Stimulated activated CD4-positive, alpha-beta T cell treated with anti-CD3 and anti-CD28 coated beads, Interleukin-2, amount 100 ng/mL, for 24 hours (primary cell): ENCODE results near the gene KRTDAP.

Source experiments
- DNase-seq, 2 donors: peaks; one replicate each; pipeline ENCODE4 v3.0.0-alpha.2; 2020

KRTDAP gene

GRCh38 chr19:35449359-35450043, 40.8 kb downstream of the KRTDAP start:
- no peak for DNase-seq

- no peak for DNase-seq
Observed at GRCh38 chr19:35447606-35448469, 42.4 kb downstream of the KRTDAP start, which contains the start of gene FFAR2. TSS of gene FFAR2 (plus strand) at chr19:35448257. CDS start at chr19:35449715, 1,458 bp downstream.

GRCh38 chr19:35445826-35446593, 44.3 kb downstream of the KRTDAP start:
- no peak for DNase-seq

- no peak for DNase-seq
Observed at GRCh38 chr19:35444735-35445134, 45.5 kb downstream of the KRTDAP start.

- no peak for DNase-seq
Observed at GRCh38 chr19:35442091-35442490, 48.2 kb downstream of the KRTDAP start.

GRCh38 chr19:35439921-35440320, 50.3 kb downstream of the KRTDAP start:
- no peak for DNase-seq

- DNase-seq, result no peak
Observed at GRCh38 chr19:35438527-35438926, 51.7 kb downstream of the KRTDAP start.

- no peak for DNase-seq
Observed at GRCh38 chr19:35438096-35438495, 52.2 kb downstream of the KRTDAP start.

GRCh38 chr19:35437406-35437951, 52.8 kb downstream of the KRTDAP start:
- no peak for DNase-seq
